CD14-positive monocyte (primary cell): ENCODE results near the gene OTOG. TPM values are rescaled to one million over a fixed set of nuclear protein-coding genes. Genes with fewer than 3 reads are reported as not detected.
A peak's percentile ranks its signal among the peaks of the same experiment; 100 is the strongest.

Source experiments
- DNase-seq, 3 donors: peaks; one replicate each; pipeline ENCODE4 v3.0.0-alpha.2; 2011 to 2022
- H2AFZ ChIP-seq: 2 replicates; pipeline ENCODE4 v1.6.0; 2012; ENCODE audit warnings: mild to moderate bottlenecking, low read depth, low read length, inconsistent platforms; ENCODE audit not compliant: insufficient read depth, poor library complexity, severe bottlenecking
- H3K27ac ChIP-seq, 2 donors: 1 replicate in 1 of 2; 2 replicates in 1 of 2; pipeline ENCODE4 v1.5.1; 2012 to 2013; ENCODE audit warnings: low read length in 2 of 2, control low read depth in 1 of 2, inconsistent platforms in 1 of 2, low read depth in 1 of 2, mild to moderate bottlenecking in 1 of 2
- H3K27me3 ChIP-seq, 2 donors: one replicate each; pipeline versions ENCODE4 v1.6.0 to v1.6.1; 2011 to 2013; ENCODE audit warnings: low read length in 2 of 2; ENCODE audit not compliant: control insufficient read depth in 2 of 2, insufficient read depth in 2 of 2
- H3K36me3 ChIP-seq, 2 donors: replicated peaks in 1 of 2; 1 replicate in 1 of 2; 2 replicates in 1 of 2; pipeline versions ENCODE4 v1.5.1 to v1.6.1; 2012 to 2013; ENCODE audit warnings: low read length in 2 of 2, control low read depth in 1 of 2, inconsistent platforms in 1 of 2, mild to moderate bottlenecking in 1 of 2; ENCODE audit not compliant: insufficient read depth in 2 of 2, control insufficient read depth in 1 of 2
- H3K4me1 ChIP-seq, 2 donors: 1 replicate in 1 of 2; 2 replicates in 1 of 2; pipeline versions ENCODE4 v1.5.1 to v1.6.1; 2012 to 2013; ENCODE audit warnings: low read length in 2 of 2, control low read depth in 1 of 2, inconsistent platforms in 1 of 2, mild to moderate bottlenecking in 1 of 2, moderate library complexity in 1 of 2; ENCODE audit not compliant: insufficient read depth in 2 of 2, control insufficient read depth in 1 of 2
- H3K4me2 ChIP-seq: replicated peaks from 2 replicates; pipeline ENCODE3; 2012; ENCODE audit warnings: low read length, moderate library complexity, mild to moderate bottlenecking; ENCODE audit not compliant: poor library complexity, severe bottlenecking; ENCODE audit errors: extremely low read depth
- H3K4me3 ChIP-seq, 3 experiments: fragments of 200-600 bp in 1 of 3; sonication (generic) in 1 of 3; replicated peaks in 1 of 3; 1 replicate in 2 of 3; 2 replicates in 1 of 3; pipeline ENCODE4 v1.5.1; 2011 to 2013; ENCODE audit warnings: low read length in 3 of 3, mild to moderate bottlenecking in 3 of 3, control low read depth in 2 of 3, low read depth in 2 of 3, inconsistent platforms in 1 of 3, moderate library complexity in 1 of 3
- H3K79me2 ChIP-seq: 2 replicates; pipeline ENCODE4 v1.6.0; 2012; ENCODE audit warnings: mild to moderate bottlenecking, control low read depth, inconsistent platforms, low read length, moderate library complexity; ENCODE audit not compliant: insufficient read depth
- H3K9ac ChIP-seq: 2 replicates; pipeline ENCODE4 v1.6.0; 2017; ENCODE audit warnings: low read length, mild to moderate bottlenecking; ENCODE audit not compliant: insufficient read depth, poor library complexity, severe bottlenecking
- H3K9me3 ChIP-seq, 2 donors: replicated peaks in 1 of 2; 1 replicate in 1 of 2; 2 replicates in 1 of 2; pipeline versions ENCODE4 v1.5.1 to v1.6.1; 2012 to 2013; ENCODE audit warnings: low read length in 2 of 2, control low read depth in 1 of 2; ENCODE audit not compliant: control insufficient read depth in 1 of 2, insufficient read depth in 1 of 2
- H4K20me1 ChIP-seq: 2 replicates; pipeline ENCODE4 v1.6.0; 2012; ENCODE audit warnings: mild to moderate bottlenecking, low read length, control low read depth, moderate library complexity; ENCODE audit not compliant: insufficient read depth
- H3K27ac Mint-ChIP-seq, 7 donors: one replicate each; pipeline ENCODE4 v1.8.0; 2020; ENCODE audit warnings: mild to moderate bottlenecking in 7 of 7, mixed read lengths in 7 of 7, moderate library complexity in 6 of 7, inconsistent platforms in 2 of 7
- H3K27me3 Mint-ChIP-seq, 3 donors: one replicate each; pipeline ENCODE4 v1.8.0; 2021 to 2022; ENCODE audit warnings: low read depth in 3 of 3, mild to moderate bottlenecking in 3 of 3, mixed read lengths in 3 of 3, moderate library complexity in 3 of 3, inconsistent platforms in 1 of 3
- H3K36me3 Mint-ChIP-seq, 2 donors: one replicate each; pipeline ENCODE4 v1.8.0; 2020; ENCODE audit warnings: mixed read lengths in 2 of 2, inconsistent platforms in 1 of 2, mild to moderate bottlenecking in 1 of 2
- H3K4me1 Mint-ChIP-seq: one replicate; pipeline ENCODE4 v1.8.0; 2020; ENCODE audit warnings: mild to moderate bottlenecking, mixed read lengths
- H3K4me3 Mint-ChIP-seq, 2 donors: one replicate each; pipeline ENCODE4 v1.8.0; 2020; ENCODE audit warnings: mild to moderate bottlenecking in 2 of 2, mixed read lengths in 2 of 2, moderate library complexity in 1 of 2
- H3K9me3 Mint-ChIP-seq, 7 donors: one replicate each; pipeline ENCODE4 v1.8.0; 2020 to 2022; ENCODE audit warnings: mixed read lengths in 7 of 7, mild to moderate bottlenecking in 6 of 7, moderate library complexity in 6 of 7, inconsistent platforms in 2 of 7
- WGBS: methylation state at CpG from one replicate; pipeline ENCODE4 v1.1.5; 2013; ENCODE audit warnings: missing lambda C conversion rate; ENCODE audit not compliant: insufficient coverage; 5-methylcytosine and 5-hydroxymethylcytosine counted together
- intact Hi-C, 2 donors: fragments of 100-400 bp; cut with micrococcal nuclease; formaldehyde crosslinking; loops; one replicate each; pipeline versions ENCODE4 v1.15.0 to v1.15.1; 2023
- polyA minus RNA-seq: library from RNA; depleted of rRNA, polyadenylated mRNA; stranded (reverse); fragments of >200 nt; gene quantifications from 2 replicates; pipeline ENCODE4 v1.2.3, GENCODE V29; 2012
- polyA plus RNA-seq, 3 donors: library from polyadenylated mRNA; depleted of rRNA in 1 of 3; unstranded in 2 of 3; stranded (reverse) in 1 of 3; fragments of 300-500 nt in 2 of 3; fragments of >200 nt in 1 of 3; fragmentation: Illumina TruSeq in 2 of 3; gene quantifications; 1 replicate in 2 of 3; 2 replicates in 1 of 3; pipeline ENCODE4 v1.2.3, GENCODE V29; 2012 to 2021
- total RNA-seq, 12 experiments: library from RNA in 1 of 12; stranded (reverse) in 1 of 12; fragments of 120-200 nt in 1 of 12; gene quantifications; one replicate each; pipeline ENCODE4 v1.2.4 and lab custom pipeline; 2013 to 2026; ENCODE audit warnings: mixed read lengths in 6 of 12, inconsistent platforms in 1 of 12
- TF ChIP-seq, protein P1 (sequence below): fragments of 200-600 bp; IDR thresholded peaks from one replicate; pipeline ENCODE4 v1.8.0; 2022; ENCODE audit warnings: antibody characterized with exemption, mild to moderate bottlenecking

Gene OTOG, protein sequence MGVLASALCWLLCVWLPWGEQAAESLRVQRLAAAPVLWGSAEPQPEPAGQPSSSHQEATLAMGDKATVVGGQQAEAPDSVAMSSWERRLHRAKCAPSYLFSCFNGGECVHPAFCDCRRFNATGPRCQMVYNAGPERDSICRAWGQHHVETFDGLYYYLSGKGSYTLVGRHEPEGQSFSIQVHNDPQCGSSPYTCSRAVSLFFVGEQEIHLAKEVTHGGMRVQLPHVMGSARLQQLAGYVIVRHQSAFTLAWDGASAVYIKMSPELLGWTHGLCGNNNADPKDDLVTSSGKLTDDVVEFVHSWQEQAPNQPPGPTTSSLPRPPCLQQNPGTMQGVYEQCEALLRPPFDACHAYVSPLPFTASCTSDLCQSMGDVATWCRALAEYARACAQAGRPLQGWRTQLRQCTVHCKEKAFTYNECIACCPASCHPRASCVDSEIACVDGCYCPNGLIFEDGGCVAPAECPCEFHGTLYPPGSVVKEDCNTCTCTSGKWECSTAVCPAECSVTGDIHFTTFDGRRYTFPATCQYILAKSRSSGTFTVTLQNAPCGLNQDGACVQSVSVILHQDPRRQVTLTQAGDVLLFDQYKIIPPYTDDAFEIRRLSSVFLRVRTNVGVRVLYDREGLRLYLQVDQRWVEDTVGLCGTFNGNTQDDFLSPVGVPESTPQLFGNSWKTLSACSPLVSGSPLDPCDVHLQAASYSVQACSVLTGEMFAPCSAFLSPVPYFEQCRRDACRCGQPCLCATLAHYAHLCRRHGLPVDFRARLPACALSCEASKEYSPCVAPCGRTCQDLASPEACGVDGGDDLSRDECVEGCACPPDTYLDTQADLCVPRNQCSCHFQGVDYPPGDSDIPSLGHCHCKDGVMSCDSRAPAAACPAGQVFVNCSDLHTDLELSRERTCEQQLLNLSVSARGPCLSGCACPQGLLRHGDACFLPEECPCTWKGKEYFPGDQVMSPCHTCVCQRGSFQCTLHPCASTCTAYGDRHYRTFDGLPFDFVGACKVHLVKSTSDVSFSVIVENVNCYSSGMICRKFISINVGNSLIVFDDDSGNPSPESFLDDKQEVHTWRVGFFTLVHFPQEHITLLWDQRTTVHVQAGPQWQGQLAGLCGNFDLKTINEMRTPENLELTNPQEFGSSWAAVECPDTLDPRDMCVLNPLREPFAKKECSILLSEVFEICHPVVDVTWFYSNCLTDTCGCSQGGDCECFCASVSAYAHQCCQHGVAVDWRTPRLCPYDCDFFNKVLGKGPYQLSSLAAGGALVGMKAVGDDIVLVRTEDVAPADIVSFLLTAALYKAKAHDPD (N-terminal part only)
- total RNA-seq (2013) = not detected
- polyA plus RNA-seq (not detected), polyA minus RNA-seq (not detected in 2 replicates), total RNA-seq (lab: John Stamatoyannopoulos, UW) (0 to 2.7 (median 0.08) reads per million in 11 experiments)

DNA sequence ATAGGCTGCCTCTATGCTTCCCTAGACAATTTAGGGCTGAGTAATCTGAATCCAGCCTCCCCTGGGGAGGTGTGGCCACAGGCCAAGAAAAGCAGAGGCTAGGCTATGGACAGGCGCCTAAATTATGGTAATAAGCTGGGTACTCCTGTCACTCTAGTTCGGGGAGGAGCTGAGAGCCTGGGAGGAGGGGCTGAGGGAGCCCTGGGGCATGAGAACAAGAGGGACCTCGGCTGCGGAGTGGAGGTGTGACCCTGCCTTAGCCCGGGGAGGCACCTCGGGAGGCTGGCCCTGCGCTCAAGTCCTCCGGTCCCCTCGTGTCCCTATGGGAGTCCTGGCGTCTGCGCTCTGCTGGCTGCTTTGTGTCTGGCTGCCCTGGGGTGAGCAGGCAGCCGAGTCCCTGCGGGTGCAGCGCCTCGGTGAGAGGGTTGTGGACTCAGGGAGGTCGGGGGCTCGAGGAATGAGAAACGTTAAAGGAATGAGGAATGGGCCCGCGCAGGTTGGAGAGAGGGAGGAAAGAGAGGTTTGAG, at the start of gene OTOG:
Gene OTOG (plus strand): TSS at position 209 of the 527 bp plus-strand sequence. CDS start 114 bp downstream, at position 323.
- H3K4me1 Mint-ChIP-seq = peaks cover 6% of the 10 kb centered on the region
- no peaks in the 10 kb centered on the region for H3K36me3 Mint-ChIP-seq
- no peaks in the 10 kb centered on the region for H3K79me2 ChIP-seq
- TF ChIP-seq, protein P1, sequence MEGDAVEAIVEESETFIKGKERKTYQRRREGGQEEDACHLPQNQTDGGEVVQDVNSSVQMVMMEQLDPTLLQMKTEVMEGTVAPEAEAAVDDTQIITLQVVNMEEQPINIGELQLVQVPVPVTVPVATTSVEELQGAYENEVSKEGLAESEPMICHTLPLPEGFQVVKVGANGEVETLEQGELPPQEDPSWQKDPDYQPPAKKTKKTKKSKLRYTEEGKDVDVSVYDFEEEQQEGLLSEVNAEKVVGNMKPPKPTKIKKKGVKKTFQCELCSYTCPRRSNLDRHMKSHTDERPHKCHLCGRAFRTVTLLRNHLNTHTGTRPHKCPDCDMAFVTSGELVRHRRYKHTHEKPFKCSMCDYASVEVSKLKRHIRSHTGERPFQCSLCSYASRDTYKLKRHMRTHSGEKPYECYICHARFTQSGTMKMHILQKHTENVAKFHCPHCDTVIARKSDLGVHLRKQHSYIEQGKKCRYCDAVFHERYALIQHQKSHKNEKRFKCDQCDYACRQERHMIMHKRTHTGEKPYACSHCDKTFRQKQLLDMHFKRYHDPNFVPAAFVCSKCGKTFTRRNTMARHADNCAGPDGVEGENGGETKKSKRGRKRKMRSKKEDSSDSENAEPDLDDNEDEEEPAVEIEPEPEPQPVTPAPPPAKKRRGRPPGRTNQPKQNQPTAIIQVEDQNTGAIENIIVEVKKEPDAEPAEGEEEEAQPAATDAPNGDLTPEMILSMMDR = no peak
- peaks cover 0 to 2% (median 0%) of the 10 kb centered on the region in 7 donors for H3K9me3 Mint-ChIP-seq
- H3K4me1 ChIP-seq = peaks cover 0 to 6% of the 10 kb centered on the region in 2 donors
- H3K4me3 Mint-ChIP-seq = no peak within 1 kb of the TSS
- H3K4me3 ChIP-seq = no peak within 1 kb of the TSS
- no peak within 1 kb of the TSS for H2AFZ ChIP-seq
- no peak within 1 kb of the TSS for H3K4me2 ChIP-seq
- no peak for DNase-seq
- H3K27ac ChIP-seq = no peak within 1 kb of the TSS
- intact Hi-C loops = no loop called here
- H3K36me3 ChIP-seq = no peaks in the 10 kb centered on the region
- peak within 1 kb of the TSS in 1 of 7 donors; percentile 11 for H3K27ac Mint-ChIP-seq
- no peak within 1 kb of the TSS for H3K9ac ChIP-seq
- H3K9me3 ChIP-seq = no peaks in the 10 kb centered on the region
- H4K20me1 ChIP-seq = no peaks in the 10 kb centered on the region
- H3K27me3 Mint-ChIP-seq = peaks cover 31 to 50% (median 39%) of the 10 kb centered on the region in 3 donors
- H3K27me3 ChIP-seq = peaks cover 0 to 20% of the 10 kb centered on the region in 2 donors
- WGBS = 20% methylated on average over 19 of the region's 20 CpGs
